Prostate gland (tissue), 2 donors: ENCODE measurements around the gene EGFLAM.

Experiments
- CTCF ChIP-seq, 4 experiments: fragments of 200-600 bp in 2 of 4; fragments of 450-650 bp in 2 of 4; sonication (generic) in 2 of 4; IDR thresholded peaks; 1 replicate in 3 of 4; 2 replicates in 1 of 4; pipeline ENCODE4 v1.5.1; 2016 to 2019; ENCODE audit warnings: antibody characterized with exemption in 4 of 4, mild to moderate bottlenecking in 2 of 4, moderate library complexity in 2 of 4
- POLR2A ChIP-seq: fragments of 450-650 bp; IDR thresholded peaks from one replicate; pipeline ENCODE4 v1.6.1; 2016; ENCODE audit warnings: antibody characterized with exemption, mild to moderate bottlenecking
- POLR2AphosphoS5 ChIP-seq: sonication (generic); formaldehyde crosslinking; IDR thresholded peaks from one replicate; pipeline ENCODE4 v1.6.1; 2017; ENCODE audit warnings: antibody characterized with exemption

- TF ChIP-seq CTCF (IDR thresholded peaks at IDR 0.05) (no peak), POLR2A (no peak), POLR2AphosphoS5 (no peak)
These were observed 117.1 kb downstream of the EGFLAM start for GRCh38 chr5:38375423-38375822.
